WTC11 (cell line): ENCODE results near the gene KRT24. TPM values are rescaled to one million over a fixed set of nuclear protein-coding genes. Genes with fewer than 3 reads are reported as not detected.

Source experiments
- ATAC-seq: fragments of 200-7000 bp; cut with Tn5 transposase; 2 replicates; pipeline ENCODE4 v1.10.0; 2021; ENCODE audit warnings: mild to moderate bottlenecking, moderate library complexity
- CTCF ChIA-PET: fragments of 300-600 bp; sonication (Branson Sonifier 250); formaldehyde crosslinking; loops from one replicate; lab custom pipeline; 2021; ENCODE audit warnings: antibody characterized with exemption; lab: Charles Lee
- POLR2A ChIA-PET: fragments of 350-600 bp; sonication (Branson Sonifier 250); formaldehyde crosslinking; loops from one replicate; lab custom pipeline; 2021; ENCODE audit warnings: antibody characterized with exemption; lab: Charles Lee
- DNase-seq: peaks from one replicate; pipeline ENCODE4 v3.0.0; 2021; ENCODE audit warnings: low spot score
- H3K27ac Mint-ChIP-seq: 2 replicates; pipeline ENCODE4 v1.8.0; 2021; ENCODE audit warnings: mixed read lengths
- H3K27me3 Mint-ChIP-seq: 2 replicates; pipeline ENCODE4 v1.8.0; 2021; ENCODE audit warnings: low read depth, mild to moderate bottlenecking, moderate library complexity, mixed read lengths
- H3K36me3 Mint-ChIP-seq: 2 replicates; pipeline ENCODE4 v1.8.0; 2021; ENCODE audit warnings: mixed read lengths
- H3K4me1 Mint-ChIP-seq: 2 replicates; pipeline ENCODE4 v1.8.0; 2022; ENCODE audit warnings: mixed read lengths
- H3K4me3 Mint-ChIP-seq: 2 replicates; pipeline ENCODE4 v1.8.0; 2021; ENCODE audit warnings: mild to moderate bottlenecking, moderate library complexity, mixed read lengths
- H3K9me3 Mint-ChIP-seq: 2 replicates; pipeline ENCODE4 v1.8.0; 2021; ENCODE audit warnings: mixed read lengths
- AR ChIP-seq: fragments of 250-450 bp; sonication (Bioruptor Pico); IDR thresholded peaks from 2 replicates; pipeline ENCODE4 v1.9.0; 2021; ENCODE audit warnings: mild to moderate bottlenecking
- CBFB ChIP-seq: sonication (generic); formaldehyde crosslinking; IDR thresholded peaks from 2 replicates; pipeline ENCODE4 v1.8.1; 2022; ENCODE audit warnings: mild to moderate bottlenecking, low read depth, missing genetic modification reagents
- ETV6 ChIP-seq: sonication (generic); formaldehyde crosslinking; IDR thresholded peaks from 2 replicates; pipeline ENCODE4 v1.8.1; 2022; ENCODE audit warnings: mild to moderate bottlenecking, missing genetic modification reagents
- FOXJ3 ChIP-seq: sonication (generic); formaldehyde crosslinking; IDR thresholded peaks from 2 replicates; pipeline ENCODE4 v1.9.0; 2021; ENCODE audit warnings: missing genetic modification reagents, mild to moderate bottlenecking, borderline replicate concordance
- FOXP1 ChIP-seq: sonication (generic); formaldehyde crosslinking; IDR thresholded peaks from 2 replicates; pipeline ENCODE4 v1.8.0; 2022; ENCODE audit warnings: missing genetic modification reagents, mild to moderate bottlenecking, moderate library complexity, borderline replicate concordance
- GRHL2 ChIP-seq: fragments of 250-450 bp; sonication (Bioruptor Pico); IDR thresholded peaks from 2 replicates; pipeline ENCODE4 v1.8.0; 2022; ENCODE audit warnings: mild to moderate bottlenecking, moderate library complexity; ENCODE audit not compliant: insufficient replicate concordance, severe bottlenecking
- PREB ChIP-seq: sonication (generic); formaldehyde crosslinking; IDR thresholded peaks from 2 replicates; pipeline ENCODE4 v1.8.1; 2022; ENCODE audit warnings: mild to moderate bottlenecking, missing genetic modification reagents, moderate library complexity, borderline replicate concordance
- PRRX2 ChIP-seq: fragments of 250-450 bp; sonication (Bioruptor Pico); IDR thresholded peaks from 2 replicates; pipeline ENCODE4 v1.8.0; 2021; ENCODE audit warnings: mild to moderate bottlenecking
- SMAD3 ChIP-seq: sonication (generic); formaldehyde crosslinking; IDR thresholded peaks from 2 replicates; pipeline ENCODE4 v1.8.0; 2022; ENCODE audit warnings: missing genetic modification reagents, mild to moderate bottlenecking, borderline replicate concordance
- TEAD4 ChIP-seq: sonication (generic); formaldehyde crosslinking; IDR thresholded peaks from 2 replicates; pipeline ENCODE4 v1.8.0; 2022; ENCODE audit warnings: mild to moderate bottlenecking, missing genetic modification reagents
- ZNF232 ChIP-seq: sonication (generic); formaldehyde crosslinking; IDR thresholded peaks from 2 replicates; pipeline ENCODE4 v1.8.0; 2022; ENCODE audit warnings: mild to moderate bottlenecking, missing genetic modification reagents
- ZNF416 ChIP-seq: fragments of 250-450 bp; sonication (Bioruptor Pico); IDR thresholded peaks from 2 replicates; pipeline ENCODE4 v1.9.0; 2021; ENCODE audit warnings: mild to moderate bottlenecking, inconsistent platforms
- ZNF423 ChIP-seq: fragments of 250-450 bp; sonication (Bioruptor Pico); IDR thresholded peaks from 2 replicates; pipeline ENCODE4 v2.1.2; 2022; ENCODE audit warnings: mild to moderate bottlenecking, moderate library complexity
- ZNF425 ChIP-seq: fragments of 250-450 bp; sonication (Bioruptor Pico); conservative IDR thresholded peaks from 2 replicates; pipeline ENCODE4 v1.9.0; 2021; ENCODE audit warnings: mild to moderate bottlenecking
- ZNF671 ChIP-seq: fragments of 250-450 bp; sonication (Bioruptor Pico); IDR thresholded peaks from 2 replicates; pipeline ENCODE4 v1.8.0; 2021; ENCODE audit warnings: mild to moderate bottlenecking
- total RNA-seq: library from RNA; stranded (reverse); gene quantifications from 3 replicates; pipeline ENCODE4 v1.2.3, GENCODE V29; 2021
- TF ChIP-seq, protein P1 (sequence below): sonication (generic); formaldehyde crosslinking; IDR thresholded peaks from 2 replicates; pipeline ENCODE4 v1.8.0; 2022; ENCODE audit warnings: mild to moderate bottlenecking, missing genetic modification reagents
- TF ChIP-seq, protein P2 (sequence below): sonication (generic); formaldehyde crosslinking; IDR thresholded peaks from 2 replicates; pipeline ENCODE4 v1.8.1; 2023; ENCODE audit warnings: mild to moderate bottlenecking, missing genetic modification reagents
- TF ChIP-seq, protein P3 (sequence below): fragments of 250-450 bp; sonication (Bioruptor Pico); IDR thresholded peaks from 2 replicates; pipeline ENCODE4 v2.1.2; 2022; ENCODE audit warnings: mild to moderate bottlenecking, moderate library complexity
- TF ChIP-seq, protein P4 (sequence below): sonication (generic); formaldehyde crosslinking; conservative IDR thresholded peaks from 2 replicates; pipeline ENCODE4 v1.8.1; 2023; ENCODE audit warnings: mild to moderate bottlenecking, low read depth, missing genetic modification reagents, moderate library complexity

Gene KRT24
- total RNA-seq, 1 experiment from 2014 or later, result not detected

GRCh38 chr17:40718930-40719329, 15.4 kb upstream of the KRT24 start (continued):
- TF ChIP-seq PREB (CRISPR knock-in tag) (no peak), CBFB (no peak), AR (CRISPR knock-in tag) (no peak), TEAD4 (no peak), ZNF425 (CRISPR knock-in tag) (no peak), ZNF416 (CRISPR knock-in tag) (no peak), PRRX2 (CRISPR knock-in tag) (no peak)

GRCh38 chr17:40717776-40718175, 14.2 kb upstream of the KRT24 start:
- ATAC-seq (no peak), DNase-seq (no peak)
- Mint-ChIP-seq H3K4me1 (no peaks in the 10 kb centered on the region), H3K9me3 (peaks cover 5% of the 10 kb centered on the region; the same call in 1 of the 2 replicates), H3K27ac (no peak overlapping the region), H3K27me3 (no peaks in the 10 kb centered on the region), H3K36me3 (no peaks in the 10 kb centered on the region), H3K4me3 (no peak overlapping the region)
- TF ChIP-seq, protein P1, sequence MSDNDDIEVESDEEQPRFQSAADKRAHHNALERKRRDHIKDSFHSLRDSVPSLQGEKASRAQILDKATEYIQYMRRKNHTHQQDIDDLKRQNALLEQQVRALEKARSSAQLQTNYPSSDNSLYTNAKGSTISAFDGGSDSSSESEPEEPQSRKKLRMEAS (CRISPR knock-in tag), result no peak
- TF ChIP-seq GRHL2 (CRISPR knock-in tag), result no peak
- TF ChIP-seq, protein P2, sequence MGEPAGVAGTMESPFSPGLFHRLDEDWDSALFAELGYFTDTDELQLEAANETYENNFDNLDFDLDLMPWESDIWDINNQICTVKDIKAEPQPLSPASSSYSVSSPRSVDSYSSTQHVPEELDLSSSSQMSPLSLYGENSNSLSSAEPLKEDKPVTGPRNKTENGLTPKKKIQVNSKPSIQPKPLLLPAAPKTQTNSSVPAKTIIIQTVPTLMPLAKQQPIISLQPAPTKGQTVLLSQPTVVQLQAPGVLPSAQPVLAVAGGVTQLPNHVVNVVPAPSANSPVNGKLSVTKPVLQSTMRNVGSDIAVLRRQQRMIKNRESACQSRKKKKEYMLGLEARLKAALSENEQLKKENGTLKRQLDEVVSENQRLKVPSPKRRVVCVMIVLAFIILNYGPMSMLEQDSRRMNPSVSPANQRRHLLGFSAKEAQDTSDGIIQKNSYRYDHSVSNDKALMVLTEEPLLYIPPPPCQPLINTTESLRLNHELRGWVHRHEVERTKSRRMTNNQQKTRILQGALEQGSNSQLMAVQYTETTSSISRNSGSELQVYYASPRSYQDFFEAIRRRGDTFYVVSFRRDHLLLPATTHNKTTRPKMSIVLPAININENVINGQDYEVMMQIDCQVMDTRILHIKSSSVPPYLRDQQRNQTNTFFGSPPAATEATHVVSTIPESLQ (CRISPR knock-in tag), result no peak
- POLR2A ChIA-PET, result no interaction called here
- CTCF ChIA-PET, result interaction anchor here (1.0 kb wide), 1 partner anchor 98 kb away, joined by 3 read pairs; no protein-coding TSS in a partner anchor

GRCh38 chr17:40714473-40714872, 10.9 kb upstream of the KRT24 start:
- ATAC-seq (no peak), DNase-seq (no peak)
- H3K27me3 Mint-ChIP-seq, result no peaks in the 10 kb centered on the region
- POLR2A ChIA-PET, result no interaction called here
- peaks cover 5% of the 10 kb centered on the region; the same call in 1 of the 2 replicates for H3K9me3 Mint-ChIP-seq
- H3K36me3 Mint-ChIP-seq, result no peaks in the 10 kb centered on the region
- no peak overlapping the region for H3K27ac Mint-ChIP-seq
- no peak overlapping the region for H3K4me3 Mint-ChIP-seq
- H3K4me1 Mint-ChIP-seq, result no peaks in the 10 kb centered on the region
- CTCF ChIA-PET, result no interaction called here
- TF ChIP-seq, protein P3, sequence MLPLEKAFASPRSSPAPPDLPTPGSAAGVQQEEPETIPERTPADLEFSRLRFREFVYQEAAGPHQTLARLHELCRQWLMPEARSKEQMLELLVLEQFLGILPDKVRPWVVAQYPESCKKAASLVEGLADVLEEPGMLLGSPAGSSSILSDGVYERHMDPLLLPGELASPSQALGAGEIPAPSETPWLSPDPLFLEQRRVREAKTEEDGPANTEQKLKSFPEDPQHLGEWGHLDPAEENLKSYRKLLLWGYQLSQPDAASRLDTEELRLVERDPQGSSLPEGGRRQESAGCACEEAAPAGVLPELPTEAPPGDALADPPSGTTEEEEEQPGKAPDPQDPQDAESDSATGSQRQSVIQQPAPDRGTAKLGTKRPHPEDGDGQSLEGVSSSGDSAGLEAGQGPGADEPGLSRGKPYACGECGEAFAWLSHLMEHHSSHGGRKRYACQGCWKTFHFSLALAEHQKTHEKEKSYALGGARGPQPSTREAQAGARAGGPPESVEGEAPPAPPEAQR (CRISPR knock-in tag), result no peak
- TF ChIP-seq ZNF671 (no peak), FOXP1 (CRISPR knock-in tag) (no peak), FOXJ3 (CRISPR knock-in tag) (no peak), GRHL2 (CRISPR knock-in tag) (no peak), SMAD3 (CRISPR knock-in tag) (no peak), ZNF423 (CRISPR knock-in tag) (no peak), ETV6 (CRISPR knock-in tag) (no peak), PREB (CRISPR knock-in tag) (no peak), ZNF232 (CRISPR knock-in tag) (no peak)
- TF ChIP-seq, protein P4, sequence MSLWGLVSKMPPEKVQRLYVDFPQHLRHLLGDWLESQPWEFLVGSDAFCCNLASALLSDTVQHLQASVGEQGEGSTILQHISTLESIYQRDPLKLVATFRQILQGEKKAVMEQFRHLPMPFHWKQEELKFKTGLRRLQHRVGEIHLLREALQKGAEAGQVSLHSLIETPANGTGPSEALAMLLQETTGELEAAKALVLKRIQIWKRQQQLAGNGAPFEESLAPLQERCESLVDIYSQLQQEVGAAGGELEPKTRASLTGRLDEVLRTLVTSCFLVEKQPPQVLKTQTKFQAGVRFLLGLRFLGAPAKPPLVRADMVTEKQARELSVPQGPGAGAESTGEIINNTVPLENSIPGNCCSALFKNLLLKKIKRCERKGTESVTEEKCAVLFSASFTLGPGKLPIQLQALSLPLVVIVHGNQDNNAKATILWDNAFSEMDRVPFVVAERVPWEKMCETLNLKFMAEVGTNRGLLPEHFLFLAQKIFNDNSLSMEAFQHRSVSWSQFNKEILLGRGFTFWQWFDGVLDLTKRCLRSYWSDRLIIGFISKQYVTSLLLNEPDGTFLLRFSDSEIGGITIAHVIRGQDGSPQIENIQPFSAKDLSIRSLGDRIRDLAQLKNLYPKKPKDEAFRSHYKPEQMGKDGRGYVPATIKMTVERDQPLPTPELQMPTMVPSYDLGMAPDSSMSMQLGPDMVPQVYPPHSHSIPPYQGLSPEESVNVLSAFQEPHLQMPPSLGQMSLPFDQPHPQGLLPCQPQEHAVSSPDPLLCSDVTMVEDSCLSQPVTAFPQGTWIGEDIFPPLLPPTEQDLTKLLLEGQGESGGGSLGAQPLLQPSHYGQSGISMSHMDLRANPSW (CRISPR knock-in tag), result no peak
